RKO (cell line): ENCODE results near the gene XRN1.

Experiments used
- DNase-seq: peaks from one replicate; pipeline ENCODE4 v3.0.0-alpha.2; 2016; ENCODE audit warnings: low spot score

Gene XRN1

DNA sequence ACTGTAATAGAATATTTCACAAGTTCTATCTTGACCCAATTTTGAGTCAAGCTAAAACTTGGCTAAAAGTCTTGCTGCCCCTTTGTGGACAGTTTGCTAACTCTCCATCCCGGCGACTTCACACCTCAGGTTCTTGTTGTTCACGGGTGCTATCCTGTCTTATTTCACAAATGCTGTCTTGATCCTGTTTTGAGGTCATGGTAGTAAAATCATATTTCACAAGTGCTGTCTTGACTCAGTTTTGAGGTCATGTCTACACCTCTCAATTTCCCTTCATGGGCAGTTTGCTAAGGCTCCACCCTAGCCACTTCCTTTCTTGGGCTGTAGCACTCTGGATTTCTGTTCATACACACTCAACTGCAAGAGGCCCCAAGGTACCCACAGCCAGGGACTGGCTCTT, 177.4 kb downstream of the XRN1 start:
- no peak for DNase-seq

DNA sequence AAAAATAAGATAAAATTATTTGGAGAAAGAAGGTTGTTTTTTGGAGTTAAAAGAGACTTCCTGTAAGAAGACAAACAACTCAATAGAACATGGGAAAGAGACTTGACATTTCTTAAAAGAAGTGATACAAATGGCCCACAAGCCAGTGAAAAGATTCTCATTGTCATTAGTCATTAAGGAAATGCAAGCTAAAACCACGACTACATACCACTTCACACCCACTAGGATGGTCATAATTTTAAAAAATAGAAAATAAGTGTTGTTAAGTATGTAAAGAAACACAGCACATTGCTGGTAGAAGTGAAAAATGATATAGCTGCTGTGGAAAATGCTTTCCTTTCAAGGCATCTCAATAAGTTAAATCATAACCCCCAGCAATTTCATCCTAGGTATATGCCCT, 178.1 kb downstream of the XRN1 start:
- no peak for DNase-seq

DNA sequence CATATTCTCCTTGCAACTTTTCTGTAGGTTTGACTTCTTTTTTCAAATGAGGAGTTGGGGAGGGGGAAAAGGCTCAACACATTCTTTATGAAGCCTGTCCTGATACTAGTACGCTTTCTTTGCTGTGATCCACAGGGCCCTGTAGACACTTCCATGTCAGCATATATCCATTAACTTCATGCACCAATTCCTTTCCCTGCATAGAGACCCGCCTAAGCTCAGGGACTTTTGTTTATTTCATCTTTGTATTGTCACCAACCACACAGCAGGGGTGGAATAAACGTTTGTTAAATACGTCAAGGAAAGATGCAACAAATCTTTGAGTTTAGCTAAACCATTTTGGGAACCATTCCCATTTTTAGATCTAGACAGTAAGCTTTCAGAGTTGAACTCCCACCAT, 179.4 kb downstream of the XRN1 start:
- no peak for DNase-seq

DNA sequence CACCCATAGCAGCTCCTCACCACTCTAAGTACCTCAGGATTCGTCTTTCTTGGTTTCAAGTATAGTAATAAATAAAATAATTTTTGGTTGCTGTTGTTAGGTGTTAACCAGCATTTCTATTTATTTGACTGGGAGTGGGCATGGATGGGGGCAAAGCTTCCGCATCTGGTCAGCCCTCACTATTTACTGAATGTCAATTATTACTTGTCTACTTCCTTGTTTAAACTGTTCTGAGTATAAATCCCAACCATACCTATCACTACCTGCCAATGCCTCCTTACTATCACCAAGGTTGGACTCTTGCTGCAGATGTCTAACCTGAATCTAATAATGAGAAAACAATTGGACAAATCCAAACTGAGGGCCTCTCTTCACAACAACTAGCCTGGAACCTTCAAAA, 180.6 kb downstream of the XRN1 start:
- DNase-seq, result no peak

DNA sequence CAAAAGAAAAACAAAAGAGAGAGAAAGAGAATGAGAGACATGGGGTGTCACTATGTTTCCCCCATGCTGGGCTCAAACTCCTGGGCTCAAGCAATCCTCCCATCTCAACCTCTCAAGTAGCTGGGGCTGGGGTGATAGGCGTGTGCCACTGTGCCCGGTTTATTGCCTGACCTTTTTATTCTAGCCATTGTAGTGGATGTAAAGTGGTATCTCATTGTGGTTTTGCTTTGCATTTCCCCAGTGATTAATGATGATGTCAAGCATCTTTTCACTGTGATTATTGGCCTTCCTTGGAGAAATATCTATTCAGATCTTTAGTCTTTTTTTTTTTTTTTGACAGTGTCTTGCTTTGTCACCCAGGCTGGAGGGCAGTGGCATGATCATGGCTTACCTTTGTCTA, 184.7 kb downstream of the XRN1 start:
- peak; percentile 34 for DNase-seq

DNA sequence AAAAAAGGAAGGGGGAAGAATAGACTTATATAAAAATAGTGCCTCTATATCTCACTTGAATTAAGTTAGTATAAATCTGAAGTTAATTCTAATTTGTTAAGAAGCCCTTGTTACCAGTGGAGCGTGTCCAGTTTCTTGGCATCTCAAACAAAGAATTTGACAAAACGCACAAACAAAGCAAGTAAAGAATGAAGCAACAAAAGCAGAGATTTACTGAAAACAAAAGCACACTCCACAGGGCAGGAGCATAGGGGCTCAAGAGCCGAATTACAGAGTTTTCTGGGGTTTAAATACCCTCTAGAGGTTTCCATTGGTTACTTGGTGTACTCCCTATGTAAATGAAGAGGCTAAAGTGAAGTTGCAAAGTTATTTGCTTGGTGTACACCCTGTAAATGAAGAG, 188.5 kb downstream of the XRN1 start:
- no peak for DNase-seq

DNA sequence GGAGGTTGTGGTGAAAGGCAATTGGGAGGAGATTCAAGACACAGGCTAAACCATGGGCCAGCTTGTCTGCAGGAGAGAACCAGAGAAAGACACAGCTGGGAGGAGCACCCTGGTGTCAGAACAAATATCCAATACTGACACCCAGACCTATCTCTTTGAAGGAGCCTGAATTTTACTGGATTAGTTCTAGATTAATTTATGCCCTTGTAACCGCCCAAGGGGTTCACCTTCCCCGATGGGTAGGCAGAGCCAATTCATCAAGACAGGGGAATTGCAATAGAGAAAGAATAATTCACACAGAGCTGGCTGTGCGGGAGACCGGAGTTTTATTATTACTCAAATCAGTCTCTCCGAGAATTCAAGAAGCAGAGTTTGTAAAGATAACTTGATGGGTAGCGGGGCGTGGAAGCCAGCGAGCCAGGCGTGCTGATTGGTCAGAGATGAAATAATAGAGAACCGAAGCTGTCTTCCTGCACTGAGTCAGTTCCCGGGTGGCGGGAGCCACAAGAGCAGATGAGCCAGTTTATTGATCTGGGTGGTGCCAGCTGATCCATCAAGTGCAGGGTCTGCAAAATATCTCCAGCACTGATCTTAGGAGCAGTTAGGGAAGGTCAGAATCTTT, 191.0 kb downstream of the XRN1 start:
- no peak for DNase-seq
